GM18505 (cell line): ENCODE results near the gene ITGB5.

ENCODE experiments used
- ATAC-seq: cut with Tn5 transposase; IDR thresholded peaks from one replicate; pipeline ENCODE4 v1.9.1; 2021; ENCODE audit not compliant: unreplicated experiment
- POLR2A ChIP-seq: IDR thresholded peaks from 4 replicates; pipeline ENCODE4 v1.6.1; 2011; ENCODE audit warnings: borderline replicate concordance; ENCODE audit not compliant: insufficient read depth, insufficient read length; ENCODE audit errors: extremely low read depth

ITGB5 gene

DNA sequence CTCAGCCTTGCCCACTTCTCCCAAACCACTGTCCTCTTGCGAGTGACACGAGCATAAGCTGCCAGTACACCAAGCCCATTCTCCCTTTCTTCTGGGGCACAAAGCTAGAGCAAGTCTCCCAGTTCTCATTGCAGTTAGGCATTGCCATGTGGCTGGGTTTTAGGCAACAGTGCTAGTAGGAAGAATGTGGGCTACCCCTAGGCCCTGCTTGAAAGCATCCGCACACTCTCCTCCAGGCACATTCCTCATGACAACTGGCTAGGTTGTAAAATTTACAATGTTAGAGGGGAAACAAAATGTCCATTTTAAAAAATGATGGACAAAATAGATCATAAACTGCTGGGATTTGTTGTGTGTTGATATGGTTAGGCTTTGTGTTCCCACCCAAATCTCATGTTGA lies 19.7 kb downstream of the ITGB5 start:
- no peak for TF ChIP-seq POLR2A
- ATAC-seq, result no peak

DNA sequence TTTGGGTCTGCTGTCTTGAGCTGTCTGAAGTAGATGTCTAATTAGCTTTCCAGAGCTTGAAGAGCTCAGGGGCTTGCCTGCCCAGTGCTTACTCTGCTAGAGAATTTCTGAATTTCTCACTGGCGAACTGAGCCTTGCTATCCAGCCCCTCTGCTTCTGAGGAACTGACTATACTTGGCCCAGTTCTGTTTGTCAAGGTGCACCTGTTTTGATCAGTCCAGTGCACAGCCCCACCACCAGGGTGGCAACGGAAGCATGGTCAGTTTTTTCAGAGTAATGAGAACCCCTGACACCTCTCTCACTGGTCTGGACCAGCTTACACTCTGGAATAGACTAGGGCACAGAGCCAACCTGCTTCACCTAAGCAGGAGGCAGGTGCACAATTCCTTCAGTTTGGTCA lies 25.2 kb downstream of the ITGB5 start:
- no peak for ATAC-seq

DNA sequence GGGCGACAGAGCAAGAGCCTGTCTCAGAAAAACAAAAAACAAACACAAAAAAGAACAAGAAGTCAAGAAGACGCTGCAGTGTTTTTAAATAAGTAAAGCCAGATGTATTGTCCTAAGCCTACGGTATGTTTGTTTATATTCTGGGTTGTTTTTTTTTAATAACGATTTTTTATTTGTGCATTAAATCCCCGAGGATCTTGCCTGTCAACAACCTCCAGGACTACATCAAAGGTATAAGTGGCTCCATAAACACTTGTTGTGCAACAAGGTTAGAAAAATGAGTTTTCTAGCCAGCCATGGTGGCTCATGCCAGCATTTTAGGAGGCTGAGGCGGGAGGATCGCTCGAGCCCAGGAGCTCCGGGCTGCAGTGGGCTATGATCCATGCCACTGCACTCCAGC lies 26.1 kb downstream of the ITGB5 start:
- no peak for ATAC-seq
- TF ChIP-seq POLR2A, result no peak

More for the DNA sequence above, 25.2 kb downstream of the ITGB5 start:
- no peak for TF ChIP-seq POLR2A

DNA sequence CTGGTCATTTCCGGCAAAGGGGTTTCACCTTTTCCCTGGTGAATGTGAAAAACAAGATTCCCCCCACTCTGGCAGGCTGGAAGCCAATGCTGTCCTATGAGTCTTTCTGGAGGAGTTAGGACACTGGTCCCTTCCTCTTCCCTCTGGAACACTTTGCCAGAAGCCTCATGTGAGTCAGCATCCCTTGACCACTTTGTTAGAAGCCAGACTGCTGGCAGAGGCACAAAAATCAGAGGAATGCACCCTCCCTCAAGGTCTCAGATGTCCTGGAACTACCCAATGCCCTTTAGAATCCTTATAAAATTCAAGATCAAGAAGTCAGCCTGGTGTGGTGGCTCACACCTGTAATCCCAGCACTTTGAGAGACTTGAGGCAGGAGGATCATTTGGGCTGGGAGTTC lies 26.6 kb downstream of the ITGB5 start:
- no peak for TF ChIP-seq POLR2A

DNA sequence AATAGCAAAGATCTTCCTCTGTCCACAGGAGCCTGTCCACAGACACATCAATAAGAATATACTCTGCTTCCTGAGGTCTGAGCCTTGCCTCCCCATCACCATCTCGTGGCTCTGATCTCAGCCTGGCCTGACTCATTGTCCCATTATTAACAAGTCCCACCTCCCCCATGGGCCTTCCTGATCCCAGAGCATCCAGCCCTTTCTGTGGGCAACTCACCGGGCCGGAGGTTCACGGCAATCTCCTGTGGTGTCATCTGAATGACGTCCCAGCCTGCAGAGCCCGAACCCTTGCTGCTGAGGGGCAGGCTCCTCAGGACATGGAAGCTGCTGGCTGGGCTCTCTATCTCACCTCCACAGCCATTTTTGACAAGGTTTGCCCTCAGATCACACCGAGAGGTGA lies 28.1 kb downstream of the ITGB5 start:
- no peak for TF ChIP-seq POLR2A
- ATAC-seq, result no peak

More for the DNA sequence above, 26.6 kb downstream of the ITGB5 start:
- ATAC-seq, result no peak

DNA sequence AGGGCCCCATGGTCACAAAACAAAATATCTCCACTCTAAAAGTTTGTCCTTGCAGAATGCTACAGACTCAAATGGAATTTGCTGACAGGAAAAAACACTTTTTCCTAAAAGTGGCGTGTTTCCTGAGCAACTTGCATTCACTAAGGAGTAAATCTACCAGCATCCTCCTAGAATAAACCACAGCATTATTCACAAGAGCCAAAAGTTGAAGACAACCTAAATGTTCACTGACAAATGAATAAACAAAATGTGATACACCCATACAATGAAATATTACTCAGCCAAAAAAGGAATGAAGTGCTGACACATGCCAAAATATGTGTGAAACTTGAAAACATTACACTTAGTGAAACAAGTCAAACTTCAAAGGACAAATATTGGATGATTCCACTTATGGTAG lies 28.9 kb downstream of the ITGB5 start:
- TF ChIP-seq POLR2A, result no peak
- no peak for ATAC-seq

DNA sequence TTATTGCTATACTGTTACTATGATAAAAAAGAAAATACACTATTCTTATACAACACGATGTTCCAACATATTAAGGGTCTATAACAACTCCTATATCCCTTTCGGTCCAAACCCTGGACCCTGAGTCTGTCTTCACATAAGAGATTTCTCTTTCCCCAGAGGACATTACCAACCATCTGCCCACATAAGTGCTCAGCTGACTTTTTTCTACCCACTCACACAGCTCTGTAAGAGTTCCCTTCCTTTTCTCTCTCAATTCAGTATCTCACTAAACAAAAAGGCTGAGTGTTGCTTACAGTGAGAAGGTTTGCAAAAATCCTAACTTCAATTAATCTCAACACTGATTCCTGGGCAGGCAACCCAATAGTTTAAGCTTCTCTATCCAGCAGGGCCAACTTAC lies 30.5 kb downstream of the ITGB5 start:
- ATAC-seq, result no peak
- no peak for TF ChIP-seq POLR2A

DNA sequence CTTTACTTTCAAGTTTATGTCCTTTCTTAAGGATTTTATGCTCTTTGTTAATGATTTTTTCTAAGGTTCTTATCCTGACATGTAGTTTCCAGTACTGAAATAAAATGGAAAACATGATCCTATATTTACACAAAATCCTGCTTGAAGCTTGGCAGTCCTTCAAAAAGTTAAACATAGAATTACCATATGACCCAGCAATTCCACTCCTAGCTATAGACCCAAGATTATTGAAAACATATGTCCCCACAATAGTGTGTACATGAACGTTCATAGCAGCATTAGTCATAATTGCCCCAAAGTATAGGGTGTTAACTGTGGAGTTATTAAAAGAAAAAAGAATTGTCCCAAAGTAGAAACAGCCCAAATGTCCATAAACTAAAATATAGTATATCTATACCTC lies 33.2 kb downstream of the ITGB5 start:
- ATAC-seq, result no peak

DNA sequence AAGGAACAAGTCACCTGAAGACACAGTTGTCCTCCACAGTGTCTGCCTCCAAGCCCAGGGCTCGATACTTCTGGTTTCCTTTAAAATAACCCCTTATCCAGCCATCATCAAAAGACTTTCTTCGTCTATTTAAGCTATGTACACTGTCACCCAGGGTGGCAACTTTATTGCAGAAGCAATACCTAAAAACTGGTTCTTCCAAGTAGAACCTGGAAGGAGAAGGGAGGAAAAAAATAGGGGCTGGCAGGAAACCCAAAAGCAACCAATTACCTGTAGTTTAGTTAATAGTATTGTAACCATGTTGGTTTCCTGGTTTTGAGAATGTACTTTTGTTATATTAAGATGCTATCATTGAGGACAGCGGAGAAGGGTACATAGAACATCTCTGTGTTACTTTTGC lies 33.7 kb downstream of the ITGB5 start:
- no peak for ATAC-seq
- no peak for TF ChIP-seq POLR2A

More for the DNA sequence above, 33.2 kb downstream of the ITGB5 start:
- no peak for TF ChIP-seq POLR2A

DNA sequence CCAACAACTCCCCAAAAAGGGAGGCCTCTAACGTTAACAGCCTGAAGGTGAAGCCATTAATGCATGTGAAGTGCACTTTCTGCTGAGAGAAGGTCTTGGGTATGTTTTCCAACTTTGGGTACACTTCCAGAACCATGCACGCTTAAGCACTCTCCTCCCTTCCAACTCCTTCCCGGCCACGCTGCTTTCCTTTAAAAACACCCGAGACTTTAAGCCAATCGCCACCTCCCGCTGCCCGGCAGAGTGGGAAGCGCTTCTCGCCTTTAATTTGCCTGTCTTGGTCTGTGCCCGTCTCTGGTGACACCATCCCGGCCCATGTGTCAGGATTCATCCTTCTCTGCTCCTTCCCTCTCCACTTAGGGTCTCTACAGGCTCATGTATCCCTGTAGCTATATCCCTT lies 35.3 kb downstream of the ITGB5 start:
- no peak for TF ChIP-seq POLR2A
- ATAC-seq, result no peak

DNA sequence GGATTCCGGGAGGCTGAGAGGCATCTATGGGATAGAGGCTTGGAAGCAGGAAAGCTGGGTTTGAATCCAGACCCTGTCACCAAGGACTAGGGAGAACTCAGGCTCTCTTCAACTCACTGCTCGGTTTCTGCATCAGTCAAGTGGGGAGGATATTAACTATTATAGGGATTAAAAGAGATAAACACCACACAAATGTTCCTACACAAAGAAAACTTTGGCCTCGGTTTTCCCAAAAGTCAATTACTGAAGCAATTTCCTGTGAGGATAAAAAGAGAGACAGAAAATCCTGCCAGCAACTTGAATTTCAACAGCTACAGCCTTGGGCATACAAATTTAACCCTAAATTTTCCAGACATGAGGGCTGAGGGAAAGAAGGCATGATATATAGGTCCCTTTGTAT lies 36.0 kb downstream of the ITGB5 start:
- ATAC-seq, result no peak
- TF ChIP-seq POLR2A, result no peak

DNA sequence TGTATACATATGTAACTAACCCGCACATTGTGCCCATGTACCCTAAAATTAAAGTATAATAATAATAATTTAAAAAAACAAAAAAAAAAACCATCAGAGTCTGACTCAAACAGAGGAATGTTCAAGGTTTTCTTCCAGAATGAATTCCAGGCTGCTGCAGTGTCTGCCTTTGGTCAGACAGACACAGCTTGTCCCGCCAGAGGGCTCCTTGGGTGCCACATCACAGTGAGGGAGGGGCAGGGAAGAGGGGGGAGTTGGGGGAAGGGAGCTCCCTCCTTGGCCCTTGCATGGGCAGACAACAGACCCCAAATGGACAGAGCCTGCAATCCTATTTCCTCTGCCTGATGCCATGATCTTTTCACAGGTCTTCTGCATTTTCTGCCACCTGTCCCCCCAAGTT lies 36.5 kb downstream of the ITGB5 start:
- TF ChIP-seq POLR2A, result no peak
- no peak for ATAC-seq

DNA sequence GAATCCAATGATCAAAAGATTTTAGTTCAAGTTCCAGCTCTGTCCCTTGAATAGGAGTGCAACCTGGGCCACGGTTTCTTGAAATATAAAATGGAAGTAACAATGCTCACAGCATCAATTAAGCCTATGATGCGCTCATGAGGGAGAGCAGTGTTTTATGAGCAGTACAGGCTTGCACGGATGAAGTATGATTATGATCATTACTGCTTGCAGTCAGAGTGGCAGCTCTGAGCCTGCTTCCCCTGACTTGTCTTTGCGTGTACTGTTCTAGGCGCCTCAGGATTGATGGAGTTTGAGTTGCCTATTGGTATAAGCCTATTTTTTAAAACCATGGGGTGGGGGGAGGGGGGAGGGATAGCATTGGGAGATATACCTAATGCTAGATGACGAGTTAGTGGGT lies 37.0 kb downstream of the ITGB5 start:
- no peak for TF ChIP-seq POLR2A
- ATAC-seq, result no peak

DNA sequence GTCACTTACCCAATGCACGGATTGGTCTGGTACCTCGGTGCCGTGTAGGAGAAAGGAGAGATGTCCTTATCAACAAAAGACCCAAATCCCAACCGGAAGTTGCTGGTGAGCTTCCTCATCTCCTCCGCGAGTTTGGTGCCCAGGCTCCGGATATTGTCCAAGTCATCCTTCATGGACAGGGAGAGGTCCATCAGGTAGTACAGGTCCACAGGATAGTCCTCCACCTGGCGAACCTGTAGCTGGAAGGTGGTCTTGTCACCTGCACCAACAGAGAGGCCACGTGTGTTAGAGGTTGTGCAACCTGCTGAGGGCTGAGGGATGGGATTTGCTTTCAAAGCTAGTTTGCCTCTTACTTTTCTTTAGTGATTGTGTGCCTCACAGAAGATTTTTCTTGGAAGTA lies 38.9 kb downstream of the ITGB5 start:
- no peak for ATAC-seq
- no peak for TF ChIP-seq POLR2A

DNA sequence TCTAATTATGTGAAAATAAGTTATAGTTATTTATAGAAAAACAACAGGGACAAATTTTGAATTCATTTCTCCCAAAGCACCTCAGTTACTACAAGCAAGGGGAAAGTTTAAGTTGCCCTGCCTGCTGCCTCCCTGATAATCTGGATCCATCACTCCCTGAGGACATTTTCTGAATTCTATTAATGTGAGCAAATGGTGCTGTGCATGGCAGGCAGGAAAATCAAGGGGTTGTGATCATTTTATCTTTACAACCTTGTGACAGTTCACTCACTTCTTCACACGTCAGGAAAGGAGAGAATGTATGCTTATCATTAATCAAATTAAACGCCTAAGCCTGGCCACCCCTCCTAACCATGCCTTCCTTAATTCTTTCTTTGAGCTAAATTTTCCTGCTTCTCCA lies 39.3 kb downstream of the ITGB5 start:
- no peak for ATAC-seq
- TF ChIP-seq POLR2A, result no peak

DNA sequence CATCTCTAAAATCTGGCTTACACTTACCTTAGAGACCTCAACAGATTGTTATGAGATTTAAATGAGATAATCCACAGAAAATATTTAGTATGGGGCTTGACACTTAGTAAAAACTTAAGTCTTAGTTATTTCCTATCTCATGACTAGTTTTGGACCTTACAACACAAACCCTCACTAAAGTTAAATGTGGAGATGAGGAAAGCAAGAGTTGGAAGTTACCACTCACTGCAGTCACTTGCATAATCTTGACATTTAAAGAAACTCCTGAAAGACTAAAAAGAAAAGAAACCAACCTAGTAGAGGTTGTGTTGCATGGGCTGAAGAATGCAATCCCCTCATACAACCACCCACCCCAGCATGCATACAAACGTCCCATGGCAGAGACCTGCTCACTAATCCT lies 40.1 kb downstream of the ITGB5 start:
- no peak for TF ChIP-seq POLR2A
- no peak for ATAC-seq

DNA sequence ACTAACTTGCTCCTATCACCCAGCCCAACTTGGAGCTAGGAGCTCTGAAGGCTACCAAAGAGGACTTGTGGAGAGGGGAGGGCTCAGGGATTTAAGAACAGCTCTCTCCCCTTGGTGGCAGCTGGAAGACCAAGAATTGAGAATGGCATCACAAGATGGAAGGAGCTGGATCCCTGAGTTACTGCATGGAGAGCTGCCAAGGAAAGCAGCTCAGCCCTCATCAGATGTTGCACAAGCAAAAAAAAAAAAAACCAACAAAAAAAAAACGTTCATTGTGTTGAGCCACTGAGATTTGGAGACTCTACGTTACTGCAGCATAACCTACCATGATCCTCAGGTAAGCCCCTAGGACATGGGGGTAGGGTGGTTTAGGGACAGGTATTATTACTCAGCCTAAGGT lies 41.0 kb downstream of the ITGB5 start:
- no peak for ATAC-seq
- no peak for TF ChIP-seq POLR2A

DNA sequence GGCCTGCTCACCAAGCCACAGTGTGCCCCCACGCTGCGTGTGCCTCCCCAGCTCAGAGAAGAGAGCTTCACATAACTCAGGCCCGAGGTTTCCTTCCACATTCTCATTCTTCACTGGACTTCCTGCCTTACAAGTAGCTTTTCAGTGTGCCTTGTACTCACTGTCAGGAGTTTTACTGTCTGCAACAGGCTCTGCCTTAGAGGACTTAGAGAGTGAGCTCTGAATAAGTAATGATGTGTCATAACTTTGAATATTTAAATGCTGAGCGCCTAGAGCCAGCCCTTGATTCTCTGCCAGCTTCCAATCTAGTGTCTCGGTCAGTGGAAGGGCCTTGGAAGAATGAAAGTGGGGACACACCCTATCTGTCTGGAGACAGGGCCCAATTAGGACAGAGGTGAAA lies 41.8 kb downstream of the ITGB5 start:
- no peak for ATAC-seq
- TF ChIP-seq POLR2A, result no peak
